ENCODE data around the gene TSC22D1.

DNA sequence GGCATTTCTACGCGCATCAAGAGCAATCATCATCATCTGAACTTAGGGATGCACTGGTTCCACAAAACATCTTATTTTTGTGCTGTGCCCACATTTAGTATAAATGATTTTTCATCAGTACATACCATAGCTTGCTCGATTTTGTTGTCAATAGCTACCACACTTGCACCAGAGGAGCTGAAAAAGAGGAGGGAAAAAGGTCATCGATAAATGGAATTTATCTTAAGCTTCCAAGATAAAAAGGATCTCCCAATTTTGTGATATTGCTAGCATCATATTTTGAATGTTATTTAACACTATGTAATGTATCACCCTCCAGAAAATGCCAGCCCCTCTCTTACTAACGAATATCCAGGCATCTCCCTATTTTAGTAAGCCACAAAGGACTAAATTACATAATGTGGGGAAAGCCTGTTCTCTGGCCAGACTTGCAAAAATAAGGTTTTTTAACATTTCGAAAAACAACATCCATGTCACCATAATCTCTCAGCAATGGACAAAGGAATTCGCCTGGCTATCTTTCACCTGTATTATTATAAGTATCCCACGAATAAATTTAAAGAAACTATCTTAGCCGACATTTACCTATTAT is 140.1 kb downstream of the TSC22D1 start:
- no peak for TF ChIP-seq POLR2A (IDR thresholded peaks at IDR 0.05)
- TF ChIP-seq, protein P1, sequence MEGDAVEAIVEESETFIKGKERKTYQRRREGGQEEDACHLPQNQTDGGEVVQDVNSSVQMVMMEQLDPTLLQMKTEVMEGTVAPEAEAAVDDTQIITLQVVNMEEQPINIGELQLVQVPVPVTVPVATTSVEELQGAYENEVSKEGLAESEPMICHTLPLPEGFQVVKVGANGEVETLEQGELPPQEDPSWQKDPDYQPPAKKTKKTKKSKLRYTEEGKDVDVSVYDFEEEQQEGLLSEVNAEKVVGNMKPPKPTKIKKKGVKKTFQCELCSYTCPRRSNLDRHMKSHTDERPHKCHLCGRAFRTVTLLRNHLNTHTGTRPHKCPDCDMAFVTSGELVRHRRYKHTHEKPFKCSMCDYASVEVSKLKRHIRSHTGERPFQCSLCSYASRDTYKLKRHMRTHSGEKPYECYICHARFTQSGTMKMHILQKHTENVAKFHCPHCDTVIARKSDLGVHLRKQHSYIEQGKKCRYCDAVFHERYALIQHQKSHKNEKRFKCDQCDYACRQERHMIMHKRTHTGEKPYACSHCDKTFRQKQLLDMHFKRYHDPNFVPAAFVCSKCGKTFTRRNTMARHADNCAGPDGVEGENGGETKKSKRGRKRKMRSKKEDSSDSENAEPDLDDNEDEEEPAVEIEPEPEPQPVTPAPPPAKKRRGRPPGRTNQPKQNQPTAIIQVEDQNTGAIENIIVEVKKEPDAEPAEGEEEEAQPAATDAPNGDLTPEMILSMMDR (IDR thresholded peaks at IDR 0.05) = no peak
